T-helper 1 cell treated with Interleukin-12 subunit alpha and Interleukin-12 subunit beta and Interleukin-4 antibody, amounts not matched to agents 30 μg/mL and 1 μg/mL, for 36 hours (primary cell): Measurements from ENCODE around the gene HCN1.
"Not testable (repeated sequence)": the region's sequence is repeated elsewhere in the genome, so short reads cannot be mapped to it uniquely, and the experiment has no call there.

ENCODE experiments used
- H3K27ac Mint-ChIP-seq: one replicate; pipeline ENCODE4 v1.8.0; 2021; ENCODE audit warnings: mild to moderate bottlenecking, mixed read lengths
- H3K27me3 Mint-ChIP-seq: one replicate; pipeline ENCODE4 v1.8.0; 2021; ENCODE audit warnings: low read depth, mixed read lengths
- H3K36me3 Mint-ChIP-seq: one replicate; pipeline ENCODE4 v1.8.0; 2021; ENCODE audit warnings: low read depth, mixed read lengths
- H3K4me1 Mint-ChIP-seq: one replicate; pipeline ENCODE4 v1.8.0; 2021; ENCODE audit warnings: low read depth, mixed read lengths
- H3K4me3 Mint-ChIP-seq: one replicate; pipeline ENCODE4 v1.8.0; 2021; ENCODE audit warnings: mild to moderate bottlenecking, moderate library complexity, mixed read lengths
- H3K9me3 Mint-ChIP-seq: one replicate; pipeline ENCODE4 v1.8.0; 2021; ENCODE audit warnings: mixed read lengths

The HCN1 gene

GRCh38 chr5:45672271-45672670 lies 23.9 kb downstream of the HCN1 start:
- Mint-ChIP-seq H3K4me3 (no peak overlapping the region), H3K27ac (no peak overlapping the region), H3K36me3 (no peaks in the 10 kb centered on the region), H3K27me3 (no peaks in the 10 kb centered on the region), H3K4me1 (no peaks in the 10 kb centered on the region), H3K9me3 (peaks cover 22% of the 10 kb centered on the region)

GRCh38 chr5:45648744-45649143 lies 47.4 kb downstream of the HCN1 start:
- Mint-ChIP-seq H3K4me1 (no peaks in the 10 kb centered on the region), H3K27ac (no peak overlapping the region), H3K27me3 (no peaks in the 10 kb centered on the region), H3K4me3 (no peak overlapping the region), H3K36me3 (no peaks in the 10 kb centered on the region), H3K9me3 (peaks cover 10% of the 10 kb centered on the region)

- Mint-ChIP-seq H3K4me3 (no peak overlapping the region), H3K4me1 (no peaks in the 10 kb centered on the region), H3K9me3 (peaks cover 4% of the 10 kb centered on the region), H3K36me3 (no peaks in the 10 kb centered on the region), H3K27ac (no peak overlapping the region), H3K27me3 (no peaks in the 10 kb centered on the region)
Measured at GRCh38 chr5:45643056-45643455, 53.1 kb downstream of the HCN1 start.

GRCh38 chr5:45642370-45642769 lies 53.8 kb downstream of the HCN1 start:
- Mint-ChIP-seq H3K27ac (no peak overlapping the region), H3K9me3 (peaks cover under 1% of the 10 kb centered on the region), H3K36me3 (no peaks in the 10 kb centered on the region), H3K4me3 (no peak overlapping the region), H3K4me1 (no peaks in the 10 kb centered on the region), H3K27me3 (no peaks in the 10 kb centered on the region)

- Mint-ChIP-seq H3K9me3 (no peaks in the 10 kb centered on the region), H3K4me3 (no peak overlapping the region), H3K27ac (no peak overlapping the region), H3K36me3 (no peaks in the 10 kb centered on the region), H3K27me3 (no peaks in the 10 kb centered on the region), H3K4me1 (no peaks in the 10 kb centered on the region)
Measured at GRCh38 chr5:45639040-45639439, 57.1 kb downstream of the HCN1 start.

- Mint-ChIP-seq H3K9me3 (peaks cover 5% of the 10 kb centered on the region), H3K27me3 (no peaks in the 10 kb centered on the region), H3K36me3 (no peaks in the 10 kb centered on the region), H3K4me3 (no peak overlapping the region), H3K4me1 (no peaks in the 10 kb centered on the region), H3K27ac (no peak overlapping the region)
Measured at GRCh38 chr5:45627076-45627656, 69.0 kb downstream of the HCN1 start.

- peaks cover 12% of the 10 kb centered on the region for H3K9me3 Mint-ChIP-seq
- H3K4me3 Mint-ChIP-seq = no peak overlapping the region
- H3K27ac Mint-ChIP-seq = no peak overlapping the region
- no peaks in the 10 kb centered on the region for H3K4me1 Mint-ChIP-seq
- no peaks in the 10 kb centered on the region for H3K27me3 Mint-ChIP-seq
- no peaks in the 10 kb centered on the region for H3K36me3 Mint-ChIP-seq
Measured at GRCh38 chr5:45623832-45624231, 72.3 kb downstream of the HCN1 start.

GRCh38 chr5:45622365-45622764 lies 73.8 kb downstream of the HCN1 start:
- Mint-ChIP-seq H3K9me3 (peaks cover 18% of the 10 kb centered on the region), H3K4me3 (no peak overlapping the region), H3K36me3 (no peaks in the 10 kb centered on the region), H3K4me1 (no peaks in the 10 kb centered on the region), H3K27ac (no peak overlapping the region), H3K27me3 (no peaks in the 10 kb centered on the region)

GRCh38 chr5:45617859-45618416 lies 78.2 kb downstream of the HCN1 start:
- Mint-ChIP-seq H3K4me1 (no peaks in the 10 kb centered on the region), H3K27me3 (no peaks in the 10 kb centered on the region), H3K4me3 (no peak overlapping the region), H3K27ac (no peak overlapping the region), H3K36me3 (no peaks in the 10 kb centered on the region), H3K9me3 (peaks cover 23% of the 10 kb centered on the region)

GRCh38 chr5:45609661-45610060 lies 86.5 kb downstream of the HCN1 start:
- H3K36me3 Mint-ChIP-seq = no peaks in the 10 kb centered on the region
- peaks cover 8% of the 10 kb centered on the region for H3K9me3 Mint-ChIP-seq
- H3K27me3 Mint-ChIP-seq = no peaks in the 10 kb centered on the region
- no peak overlapping the region for H3K4me3 Mint-ChIP-seq
- H3K4me1 Mint-ChIP-seq = no peaks in the 10 kb centered on the region
- no peak overlapping the region for H3K27ac Mint-ChIP-seq

- Mint-ChIP-seq H3K27ac (no peak overlapping the region), H3K4me3 (no peak overlapping the region), H3K4me1 (no peaks in the 10 kb centered on the region), H3K9me3 (peaks cover 11% of the 10 kb centered on the region), H3K27me3 (no peaks in the 10 kb centered on the region), H3K36me3 (no peaks in the 10 kb centered on the region)
Measured at GRCh38 chr5:45604092-45604491, 92.1 kb downstream of the HCN1 start.

- Mint-ChIP-seq H3K36me3 (no peaks in the 10 kb centered on the region), H3K4me3 (no peak overlapping the region), H3K4me1 (no peaks in the 10 kb centered on the region), H3K27ac (no peak overlapping the region), H3K27me3 (no peaks in the 10 kb centered on the region), H3K9me3 (peaks cover 30% of the 10 kb centered on the region)
Measured at GRCh38 chr5:45601424-45601823, 94.8 kb downstream of the HCN1 start.

GRCh38 chr5:45596320-45596719 lies 99.9 kb downstream of the HCN1 start:
- Mint-ChIP-seq H3K4me1 (no peaks in the 10 kb centered on the region), H3K4me3 (no peak overlapping the region), H3K27ac (no peak overlapping the region), H3K27me3 (no peaks in the 10 kb centered on the region), H3K9me3 (peaks cover 37% of the 10 kb centered on the region), H3K36me3 (no peaks in the 10 kb centered on the region)

- not testable (repeated sequence) for H3K27me3 Mint-ChIP-seq, H3K27ac Mint-ChIP-seq, H3K4me1 Mint-ChIP-seq, H3K4me3 Mint-ChIP-seq, H3K36me3 Mint-ChIP-seq
- H3K9me3 Mint-ChIP-seq = peaks cover 23% of the 10 kb centered on the region
Measured at GRCh38 chr5:45586001-45586400, 110.2 kb downstream of the HCN1 start.

- Mint-ChIP-seq H3K4me1 (no peaks in the 10 kb centered on the region), H3K27ac (no peak overlapping the region), H3K4me3 (no peak overlapping the region), H3K36me3 (no peaks in the 10 kb centered on the region), H3K27me3 (no peaks in the 10 kb centered on the region), H3K9me3 (peaks cover 22% of the 10 kb centered on the region)
Measured at GRCh38 chr5:45578270-45578669, 117.9 kb downstream of the HCN1 start.

GRCh38 chr5:45568813-45569212 lies 127.4 kb downstream of the HCN1 start:
- Mint-ChIP-seq H3K36me3 (no peaks in the 10 kb centered on the region), H3K27ac (no peak overlapping the region), H3K4me1 (no peaks in the 10 kb centered on the region), H3K9me3 (peaks cover 24% of the 10 kb centered on the region), H3K27me3 (no peaks in the 10 kb centered on the region), H3K4me3 (no peak overlapping the region)
